GM12878 (cell line): ENCODE measurements around the gene TMEM127. TPM values are rescaled to one million over a fixed set of nuclear protein-coding genes. Genes with fewer than 3 reads are reported as not detected.

Experiments
- ATAC-seq: fragments of 200-7000 bp; cut with Tn5 transposase; 3 replicates; pipeline ENCODE4 v1.9.1; 2020; ENCODE audit warnings: mild to moderate bottlenecking, moderate library complexity
- BruUV-seq: library from RNA; stranded (reverse); fragments of 400-500 nt; replicated peaks from 2 replicates; lab custom pipeline; 2021; lab: Mats Ljungman, UMichigan
- CTCF ChIA-PET: fragments of 300-600 bp; sonication (Branson Sonifier 250); formaldehyde crosslinking; extraction: SDS; loops from one replicate; lab custom pipeline; 2021; ENCODE audit warnings: inconsistent platforms; lab: Yijun Ruan, JAX
- POLR2A ChIA-PET: fragments of 350-600 bp; formaldehyde crosslinking; extraction: SDS; loops from one replicate; lab custom pipeline; 2021; ENCODE audit warnings: inconsistent platforms; lab: Charles Lee
- RAD21 ChIA-PET: fragments of 300-600 bp; sonication (Branson Sonifier 250); formaldehyde crosslinking; loops from one replicate; lab custom pipeline; 2023; ENCODE audit warnings: antibody characterized with exemption; ENCODE audit not compliant: unreplicated experiment; lab: Charles Lee
- SMC1A ChIA-PET: fragments of 300-600 bp; sonication (Branson Sonifier 250); formaldehyde crosslinking; loops from one replicate; lab custom pipeline; 2023; ENCODE audit not compliant: unreplicated experiment, uncharacterized antibody; lab: Charles Lee
- DNase-seq: peaks from one replicate; pipeline ENCODE4 v3.0.0-alpha.2; 2011; ENCODE audit warnings: low read depth, low spot score
- FAIRE-seq: peaks from 3 replicates; lab custom pipeline; 2011; peaks lifted over from hg19 to GRCh38; lab: Jason Lieb, UNC
- H2AFZ ChIP-seq: 2 replicates; pipeline ENCODE4 v1.6.0; 2011; ENCODE audit warnings: low read depth, low read length, control low read depth; ENCODE audit not compliant: control insufficient read depth
- H3K27ac ChIP-seq: 2 replicates; pipeline ENCODE4 v1.5.1; 2011; ENCODE audit warnings: control low read depth; ENCODE audit not compliant: control insufficient read depth, insufficient read depth
- H3K27me3 ChIP-seq, 2 experiments: replicated peaks in 1 of 2; 2 replicates each; pipeline versions ENCODE4 v1.6.0 to v1.6.1; 2011; ENCODE audit warnings: low read length in 1 of 2; ENCODE audit not compliant: control insufficient read depth in 2 of 2, insufficient read depth in 2 of 2
- H3K36me3 ChIP-seq, 2 experiments: 2 replicates each; pipeline ENCODE4 v1.5.1; 2011; ENCODE audit warnings: low read length in 1 of 2; ENCODE audit not compliant: control insufficient read depth in 2 of 2, insufficient read depth in 2 of 2
- H3K4me1 ChIP-seq: 2 replicates; pipeline ENCODE4 v1.6.1; 2011; ENCODE audit warnings: mild to moderate bottlenecking, low read length, moderate library complexity, mixed read lengths; ENCODE audit not compliant: control insufficient read depth, insufficient read depth
- H3K4me2 ChIP-seq: 2 replicates; pipeline ENCODE4 v1.6.0; 2011; ENCODE audit warnings: control low read depth; ENCODE audit not compliant: control insufficient read depth, insufficient read depth
- H3K4me3 ChIP-seq: fragments of 200-600 bp; sonication (generic); 2 replicates; pipeline ENCODE4 v1.5.1; 2016
- H3K79me2 ChIP-seq: 2 replicates; pipeline ENCODE4 v1.6.0; 2011; ENCODE audit warnings: low read length; ENCODE audit not compliant: control insufficient read depth, insufficient read depth
- H3K9ac ChIP-seq: 2 replicates; pipeline ENCODE4 v1.8.0; 2011; ENCODE audit warnings: low read length, control low read depth, mixed read lengths; ENCODE audit not compliant: control insufficient read depth, insufficient read depth
- H3K9me3 ChIP-seq: replicated peaks from 3 replicates; pipeline ENCODE4 v1.5.1; 2011; ENCODE audit warnings: mild to moderate bottlenecking, low read length; ENCODE audit not compliant: control insufficient read depth, insufficient read depth
- H4K20me1 ChIP-seq: 2 replicates; pipeline ENCODE4 v1.6.0; 2011; ENCODE audit not compliant: control insufficient read depth, insufficient read depth
- ATF3 ChIP-seq: IDR thresholded peaks from 2 replicates; pipeline ENCODE4 v1.6.1; 2011; ENCODE audit warnings: low read depth, mild to moderate bottlenecking, low read length, moderate library complexity, borderline replicate concordance; ENCODE audit errors: extremely low read depth
- BMI1 ChIP-seq: fragments of 450-650 bp; IDR thresholded peaks from 2 replicates; pipeline ENCODE4 v1.6.1; 2016; ENCODE audit warnings: mild to moderate bottlenecking, moderate library complexity, borderline replicate concordance
- EED ChIP-seq: sonication (generic); IDR thresholded peaks from 2 replicates; pipeline ENCODE4 v1.6.1; 2016; ENCODE audit warnings: antibody characterized with exemption, low read depth
- SIX5 ChIP-seq: IDR thresholded peaks from 2 replicates; pipeline ENCODE4 v1.6.1; 2011; ENCODE audit warnings: mild to moderate bottlenecking, low read depth, low read length, moderate library complexity; ENCODE audit not compliant: severe bottlenecking
- TCF7 ChIP-seq: IDR thresholded peaks from 2 replicates; pipeline ENCODE4 v1.6.1; 2014; ENCODE audit warnings: antibody characterized with exemption, borderline replicate concordance
- WGBS: methylation state at CpG from one replicate; pipeline ENCODE4 v1.1.6; 2016; ENCODE audit warnings: low lambda C conversion rate; ENCODE audit not compliant: insufficient replicate concordance, insufficient coverage; ENCODE audit errors: missing lambda C conversion rate; 5-methylcytosine and 5-hydroxymethylcytosine counted together
- in situ Hi-C: fragments of 300-500 bp; cut with MboI; formaldehyde crosslinking; loops from 9 replicates; pipeline ENCODE4 v1.14.3; 2018; ENCODE audit warnings: mixed read lengths
- intact Hi-C: fragments of 100-400 bp; cut with micrococcal nuclease; formaldehyde crosslinking; loops from one replicate; pipeline ENCODE4 v1.14.2; 2022; ENCODE audit not compliant: unreplicated experiment
- polyA plus RNA-seq, 11 experiments: library from polyadenylated mRNA; depleted of rRNA in 4 of 11; unstranded in 6 of 11; stranded (reverse) in 5 of 11; fragments of >200 nt; fragmentation: Nextera tagmentation in 4 of 11; fragmentation: Illumina TruSeq in 1 of 11; extraction: Ambion mirVana in 4 of 11; extraction: Trizol in 1 of 11; gene quantifications; 1 replicate in 1 of 11; 2 replicates in 10 of 11; pipeline versions ENCODE4 v1.2.1 to v1.2.3, GENCODE V29; 2011 to 2016; ENCODE audit warnings: inconsistent platforms in 2 of 11, missing spikeins in 2 of 11, low read depth in 1 of 11
- total RNA-seq, 4 experiments: library from RNA; depleted of rRNA in 3 of 4; stranded (reverse); fragments of >200 nt in 3 of 4; fragmentation: Illumina TruSeq in 1 of 4; extraction: Trizol in 1 of 4; gene quantifications; 2 replicates each; pipeline versions ENCODE4 v1.2.1 to v1.2.3, GENCODE V29; 2013 to 2021

TMEM127 gene
- total and polyA plus RNA-seq, 10 of the 15 experiments (the other 5 are each of a cell fraction or from before 2014, with no cell fraction given) = 2.6 to 27.2 (median 17.7) TPM

GRCh38 chr2:96202152-96202854 lies 63.5 kb downstream of the TMEM127 start:
- H3K4me1 ChIP-seq = peaks cover 20% of the 10 kb centered on the region
- H3K9me3 ChIP-seq = no peaks in the 10 kb centered on the region
- peak overlapping the region; percentile 27; the same call in 1 of the 2 replicates for H3K4me3 ChIP-seq
- no peak for FAIRE-seq
- H4K20me1 ChIP-seq = peaks cover 9% of the 10 kb centered on the region
- in situ Hi-C loops = no loop called here
- no peak overlapping the region for H2AFZ ChIP-seq
- peak; percentile 3; the same call in 1 of the 3 replicates for ATAC-seq
- ChIA-PET CTCF (interaction anchor here (1.1 to 10.2 kb wide), 13 partner anchors 9 to 209 kb away, joined by 3 to 90 read pairs (median 7); partner anchors contain the start of gene ASTL), SMC1A (interaction anchor here (1.1 to 8.0 kb wide), 17 partner anchors 19 to 210 kb away, joined by 3 to 116 read pairs (median 4); no protein-coding TSS in a partner anchor), RAD21 (interaction anchor here (0.9 to 9.0 kb wide), 12 partner anchors 22 to 210 kb away, joined by 3 to 93 read pairs (median 5); no protein-coding TSS in a partner anchor), POLR2A (interaction anchor here (0.6 to 1.9 kb wide), 16 partner anchors 17 to 134 kb away, joined by 3 to 8 read pairs (median 4); no protein-coding TSS in a partner anchor)
- intact Hi-C loops = no loop called here
- TF ChIP-seq TCF7 (no peak), EED (no peak), ATF3 (peak; percentile 0; the same call in 1 of the 2 replicates), BMI1 (no peak), SIX5 (no peak)
- H3K79me2 ChIP-seq = peaks cover 98% of the 10 kb centered on the region
- no peak overlapping the region; the same call in 1 of the 2 replicates for H3K9ac ChIP-seq
- peaks cover 0 to 3% of the 10 kb centered on the region in 2 experiments; a peak in 2 of 4 replicates for H3K36me3 ChIP-seq
- no peak overlapping the region for H3K27ac ChIP-seq
- 48% methylated on average over 4 of the region's 4 CpGs for WGBS
- BruUV-seq = no TSS peak
- H3K27me3 ChIP-seq = no peaks in the 10 kb centered on the region
- H3K4me2 ChIP-seq = peak overlapping the region; percentile 48
- no peak for DNase-seq
